ENCODE measurements around the gene RAPGEF4. TPM values are rescaled to one million over a fixed set of nuclear protein-coding genes. Genes with fewer than 3 reads are reported as not detected.

The RAPGEF4 gene
- total RNA-seq, 1 experiment from 2014 or later, result not detected

GRCh38 chr2:172928756-172929155, 193.1 kb downstream of the RAPGEF4 start:
- ChIA-PET CTCF (no interaction called here), POLR2A (ENCODE audit: unreplicated experiment) (no interaction called here)
- H3F3A ChIP-seq (ENCODE audit: insufficient read depth, low read depth), result peaks cover 17% of the 10 kb centered on the region
- no TSS peak for BruUV-seq (replicated peaks)
- no peak overlapping the region for H3K4me2 ChIP-seq
- H3K27me3 ChIP-seq (ENCODE audit: insufficient read depth, low read depth), result no peaks in the 10 kb centered on the region
- no peaks in the 10 kb centered on the region for H4K20me1 ChIP-seq (ENCODE audit: insufficient read depth)
- H3K9me3 ChIP-seq (ENCODE audit: insufficient read depth, low read depth), result no peaks in the 10 kb centered on the region
- H3K4me1 ChIP-seq (replicated peaks; ENCODE audit: insufficient read depth), result peaks cover 27% of the 10 kb centered on the region
- TF ChIP-seq, protein P1, sequence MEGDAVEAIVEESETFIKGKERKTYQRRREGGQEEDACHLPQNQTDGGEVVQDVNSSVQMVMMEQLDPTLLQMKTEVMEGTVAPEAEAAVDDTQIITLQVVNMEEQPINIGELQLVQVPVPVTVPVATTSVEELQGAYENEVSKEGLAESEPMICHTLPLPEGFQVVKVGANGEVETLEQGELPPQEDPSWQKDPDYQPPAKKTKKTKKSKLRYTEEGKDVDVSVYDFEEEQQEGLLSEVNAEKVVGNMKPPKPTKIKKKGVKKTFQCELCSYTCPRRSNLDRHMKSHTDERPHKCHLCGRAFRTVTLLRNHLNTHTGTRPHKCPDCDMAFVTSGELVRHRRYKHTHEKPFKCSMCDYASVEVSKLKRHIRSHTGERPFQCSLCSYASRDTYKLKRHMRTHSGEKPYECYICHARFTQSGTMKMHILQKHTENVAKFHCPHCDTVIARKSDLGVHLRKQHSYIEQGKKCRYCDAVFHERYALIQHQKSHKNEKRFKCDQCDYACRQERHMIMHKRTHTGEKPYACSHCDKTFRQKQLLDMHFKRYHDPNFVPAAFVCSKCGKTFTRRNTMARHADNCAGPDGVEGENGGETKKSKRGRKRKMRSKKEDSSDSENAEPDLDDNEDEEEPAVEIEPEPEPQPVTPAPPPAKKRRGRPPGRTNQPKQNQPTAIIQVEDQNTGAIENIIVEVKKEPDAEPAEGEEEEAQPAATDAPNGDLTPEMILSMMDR (conservative IDR thresholded peaks at IDR 0.05), result no peak
- TF ChIP-seq EZH2 (IDR thresholded peaks at IDR 0.05; ENCODE audit: low read depth), result no peak
- no peaks in the 10 kb centered on the region for H3K36me3 ChIP-seq (ENCODE audit: low read depth)
- no peaks in the 10 kb centered on the region for H3K9me2 ChIP-seq (ENCODE audit: insufficient read depth)
- H3K79me2 ChIP-seq (ENCODE audit: low read depth), result no peaks in the 10 kb centered on the region
- no peak overlapping the region for H3K27ac ChIP-seq
- H3K4me3 ChIP-seq, result no peak overlapping the region
- H2AFZ ChIP-seq, result no peak overlapping the region
- intact Hi-C loops (cut with micrococcal nuclease; ENCODE audit: unreplicated experiment), result no loop called here
- DNase-seq, result no peak

GRCh38 chr2:172929644-172930043, 194.0 kb downstream of the RAPGEF4 start:
- CTCF ChIA-PET, result interaction anchor here (0.9 kb wide), 1 partner anchor 59 kb away, joined by 3 read pairs; no protein-coding TSS in a partner anchor
- Histone ChIP-seq H3K9me3 (ENCODE audit: insufficient read depth, low read depth) (no peaks in the 10 kb centered on the region), H3K9me2 (ENCODE audit: insufficient read depth) (no peaks in the 10 kb centered on the region), H3K4me2 (no peak overlapping the region), H3K4me3 (no peak overlapping the region), H3K36me3 (ENCODE audit: low read depth) (no peaks in the 10 kb centered on the region), H3K4me1 (replicated peaks; ENCODE audit: insufficient read depth) (peaks cover 27% of the 10 kb centered on the region), H3K79me2 (ENCODE audit: low read depth) (no peaks in the 10 kb centered on the region), H2AFZ (no peak overlapping the region), H3K27me3 (ENCODE audit: insufficient read depth, low read depth) (no peaks in the 10 kb centered on the region), H3K27ac (no peak overlapping the region), H3F3A (ENCODE audit: insufficient read depth, low read depth) (peaks cover 17% of the 10 kb centered on the region), H4K20me1 (ENCODE audit: insufficient read depth) (no peaks in the 10 kb centered on the region)
- no peak for DNase-seq
- TF ChIP-seq EZH2 (IDR thresholded peaks at IDR 0.05; ENCODE audit: low read depth), result no peak
- TF ChIP-seq, protein P1 (conservative IDR thresholded peaks at IDR 0.05), result no peak
- POLR2A ChIA-PET (ENCODE audit: unreplicated experiment), result no interaction called here
- intact Hi-C loops (cut with micrococcal nuclease; ENCODE audit: unreplicated experiment), result loop anchor here (2.0 to 10.0 kb wide), 6 partner anchors 25 to 1225 kb away; no protein-coding TSS in a partner anchor
- no TSS peak for BruUV-seq (replicated peaks)

DNA sequence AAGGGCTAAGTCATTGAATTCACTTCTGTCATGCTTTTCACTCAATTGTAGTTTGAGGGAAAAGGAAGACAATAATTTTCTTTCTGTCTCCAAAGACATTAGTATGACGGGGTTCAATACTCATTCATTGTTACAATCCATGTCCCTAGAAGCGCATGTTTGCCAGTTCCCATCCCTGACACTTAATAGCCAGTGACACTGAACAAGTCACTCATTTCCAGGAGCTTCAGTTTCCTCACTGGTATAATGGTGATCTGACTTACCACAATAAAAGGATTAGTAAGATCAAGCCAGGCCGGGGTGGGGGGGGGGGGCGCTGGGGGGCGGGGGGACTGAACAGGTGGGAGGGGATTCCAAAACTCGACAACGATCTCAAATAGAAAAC, 195.2 kb downstream of the RAPGEF4 start:
- peaks cover 17% of the 10 kb centered on the region for H3F3A ChIP-seq (ENCODE audit: insufficient read depth, low read depth)
- no peaks in the 10 kb centered on the region for H3K27me3 ChIP-seq (ENCODE audit: insufficient read depth, low read depth)
- 0 out of 2 replicates have a peak, but pooled peaks cover 5% of the 10 kb centered on the region for H3K9me3 ChIP-seq (ENCODE audit: insufficient read depth, low read depth)
- H3K4me2 ChIP-seq, result peak overlapping the region; percentile 78
- ChIA-PET POLR2A (ENCODE audit: unreplicated experiment) (interaction anchor here (1.1 kb wide), 1 partner anchor 9 kb away, joined by 8 read pairs; no protein-coding TSS in a partner anchor), CTCF (interaction anchor here (0.6 to 2.2 kb wide), 15 partner anchors 21 to 339 kb away, joined by 3 to 37 read pairs (median 5); no protein-coding TSS in a partner anchor)
- BruUV-seq (replicated peaks), result no TSS peak
- no peaks in the 10 kb centered on the region for H3K79me2 ChIP-seq (ENCODE audit: low read depth)
- peak overlapping the region; percentile 72 for H3K27ac ChIP-seq
- no peaks in the 10 kb centered on the region for H4K20me1 ChIP-seq (ENCODE audit: insufficient read depth)
- peaks cover 27% of the 10 kb centered on the region for H3K4me1 ChIP-seq (replicated peaks; ENCODE audit: insufficient read depth)
- no peaks in the 10 kb centered on the region for H3K9me2 ChIP-seq (ENCODE audit: insufficient read depth)
- H2AFZ ChIP-seq, result no peak overlapping the region
- H3K4me3 ChIP-seq, result peak overlapping the region; percentile 1; the same call in 1 of the 2 replicates
- DNase-seq, result no peak
- H3K36me3 ChIP-seq (ENCODE audit: low read depth), result no peaks in the 10 kb centered on the region
- intact Hi-C loops (cut with micrococcal nuclease; ENCODE audit: unreplicated experiment), result loop anchor here (1.0 to 10.0 kb wide), 7 partner anchors 24 to 1226 kb away; no protein-coding TSS in a partner anchor
- TF ChIP-seq, protein P1 (conservative IDR thresholded peaks at IDR 0.05), result no peak
- no peak for TF ChIP-seq EZH2 (IDR thresholded peaks at IDR 0.05; ENCODE audit: low read depth)
